ENCODE measurements around the gene EYA2. TPM values are rescaled to one million over a fixed set of nuclear protein-coding genes. Genes with fewer than 3 reads are reported as not detected.
A peak's percentile ranks its signal among the peaks of the same experiment; 100 is the strongest.

Gene EYA2
- total RNA-seq, 1 donor, result 17.7 TPM

DNA sequence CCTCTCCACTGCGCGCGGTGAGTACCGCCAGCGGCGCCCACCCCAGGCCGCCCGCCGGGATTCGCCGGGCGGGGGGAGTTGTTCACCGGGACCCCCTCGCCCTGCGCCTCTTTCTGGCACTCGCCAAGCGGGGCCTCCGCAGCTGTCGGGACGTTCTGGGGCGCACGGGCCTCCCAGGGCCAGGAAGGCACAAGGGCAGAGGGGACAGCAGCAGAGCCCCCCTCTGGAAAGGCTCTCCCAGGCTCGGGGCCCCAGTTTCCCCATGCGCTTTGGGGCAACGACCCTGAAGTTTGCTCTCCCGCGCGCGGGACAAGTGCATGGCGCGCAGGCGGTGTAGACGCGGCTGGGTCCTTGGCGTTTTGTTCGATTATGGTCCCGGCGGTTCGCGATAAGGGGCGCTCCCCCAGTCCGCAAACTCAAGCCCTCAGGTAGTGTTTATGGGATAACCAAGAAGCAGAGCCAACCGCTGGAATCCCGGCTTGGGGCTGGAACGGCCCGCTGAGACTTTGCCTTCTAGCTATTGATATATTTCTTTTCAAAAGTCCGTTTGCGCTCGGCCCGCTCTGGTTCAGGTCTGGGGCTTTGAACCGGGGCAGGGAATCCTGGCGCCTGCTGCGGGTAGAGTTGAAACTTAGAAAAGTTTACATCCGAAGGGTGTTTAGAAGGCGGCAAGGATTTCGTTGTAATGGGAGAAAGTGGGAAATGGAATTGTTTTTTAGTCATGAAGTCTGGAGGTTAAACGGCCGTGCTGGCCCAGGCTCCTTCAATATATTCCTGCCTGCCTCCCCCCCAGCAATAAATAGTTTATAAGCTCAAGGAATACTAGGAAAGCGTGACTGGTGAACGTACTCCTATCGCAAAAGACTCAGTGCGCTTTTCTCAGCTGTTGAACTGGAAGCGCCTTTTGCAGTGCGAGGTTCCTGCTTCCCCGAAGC lies 595 bp downstream of the EYA2 start:
- H3K79me2 ChIP-seq (ENCODE audit: insufficient read depth, low read length), result peaks cover 6% of the 10 kb centered on the region
- DNase-seq (ENCODE audit: insufficient read length, low spot score, missing footprints), result peak; percentile 85
- peaks cover 2% of the 10 kb centered on the region for H3K9me3 ChIP-seq (ENCODE audit: low read depth, low read length)
- no peak overlapping the region for H3K27ac ChIP-seq (ENCODE audit: low read depth, low read length)
- peak overlapping the region; percentile 71 for H2AFZ ChIP-seq (ENCODE audit: low read length)
- H3K4me1 ChIP-seq (ENCODE audit: insufficient read depth, low read length), result no peaks in the 10 kb centered on the region
- peak overlapping the region; percentile 81 for H3K4me2 ChIP-seq (ENCODE audit: insufficient read depth, low read length)
- no peak for TF ChIP-seq CTCF (IDR thresholded peaks at IDR 0.05; ENCODE audit: extremely low read depth, low read depth, low read length)
- H3K4me3 ChIP-seq (ENCODE audit: insufficient read depth, low read length), result peak overlapping the region; percentile 72
- H4K20me1 ChIP-seq (ENCODE audit: insufficient read depth, low read length), result no peaks in the 10 kb centered on the region
- H3K27me3 ChIP-seq (ENCODE audit: insufficient read depth, low read length), result peaks cover 27% of the 10 kb centered on the region
- no peaks in the 10 kb centered on the region for H3K36me3 ChIP-seq (ENCODE audit: insufficient read depth, low read length)

DNA sequence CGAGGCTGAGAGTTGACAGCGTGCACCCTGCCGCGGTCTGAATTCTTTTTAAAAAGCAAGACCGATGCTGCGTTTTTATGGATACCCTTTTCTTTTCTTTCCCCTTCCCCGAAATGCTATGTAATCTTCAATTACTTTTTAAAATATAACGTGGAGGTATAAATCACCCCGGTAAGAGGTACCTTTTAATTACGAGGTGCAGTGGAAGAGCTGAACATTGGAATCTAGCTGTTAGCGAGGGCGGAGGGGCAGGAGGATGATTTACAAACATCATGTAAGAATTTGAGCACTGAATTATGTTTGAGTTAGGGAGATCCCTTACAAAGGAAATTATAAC lies 1.2 kb downstream of the EYA2 start:
- peak overlapping the region; percentile 81 for H3K4me2 ChIP-seq (ENCODE audit: insufficient read depth, low read length)
- peak; percentile 66 for DNase-seq (ENCODE audit: insufficient read length, low spot score, missing footprints)
- H3K79me2 ChIP-seq (ENCODE audit: insufficient read depth, low read length), result peaks cover 6% of the 10 kb centered on the region
- no peak for TF ChIP-seq CTCF (IDR thresholded peaks at IDR 0.05; ENCODE audit: extremely low read depth, low read depth, low read length)
- H2AFZ ChIP-seq (ENCODE audit: low read length), result peak overlapping the region; percentile 71
- H3K36me3 ChIP-seq (ENCODE audit: insufficient read depth, low read length), result no peaks in the 10 kb centered on the region
- peaks cover 27% of the 10 kb centered on the region for H3K27me3 ChIP-seq (ENCODE audit: insufficient read depth, low read length)
- H4K20me1 ChIP-seq (ENCODE audit: insufficient read depth, low read length), result no peaks in the 10 kb centered on the region
- peaks cover under 1% of the 10 kb centered on the region for H3K9me3 ChIP-seq (ENCODE audit: low read depth, low read length)
- H3K4me3 ChIP-seq (ENCODE audit: insufficient read depth, low read length), result peak overlapping the region; percentile 72
- no peak overlapping the region for H3K27ac ChIP-seq (ENCODE audit: low read depth, low read length)
- no peaks in the 10 kb centered on the region for H3K4me1 ChIP-seq (ENCODE audit: insufficient read depth, low read length)

DNA sequence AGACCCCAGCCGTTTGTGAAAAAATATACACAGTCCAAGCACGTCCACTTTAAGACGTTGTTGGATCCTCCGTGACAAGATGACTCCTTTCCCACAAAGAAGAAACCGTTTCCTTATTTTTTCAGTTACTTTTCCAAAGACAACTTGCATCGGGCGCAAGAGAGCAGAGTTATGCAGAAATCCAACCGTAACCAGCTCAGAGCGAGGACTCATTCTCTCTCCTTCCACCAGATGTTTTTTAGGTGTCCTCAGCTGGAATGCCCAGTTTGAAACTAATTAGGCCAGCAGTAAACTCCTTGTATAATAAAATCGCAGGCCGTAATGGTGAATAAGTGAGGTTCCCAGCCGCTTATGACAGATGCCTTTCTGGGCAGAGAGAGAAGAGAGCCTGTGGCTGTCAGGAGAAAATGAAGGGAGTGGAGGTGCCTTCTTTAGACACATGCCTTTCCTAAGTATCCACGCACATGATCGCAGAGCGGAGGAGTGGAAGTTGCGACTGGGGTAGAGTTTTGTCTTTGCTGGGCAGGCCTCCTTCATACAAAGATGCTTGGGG lies 2.8 kb downstream of the EYA2 start:
- Histone ChIP-seq H3K27ac (ENCODE audit: low read depth, low read length) (no peak overlapping the region), H3K79me2 (ENCODE audit: insufficient read depth, low read length) (peaks cover 6% of the 10 kb centered on the region), H2AFZ (ENCODE audit: low read length) (no peak overlapping the region), H3K36me3 (ENCODE audit: insufficient read depth, low read length) (no peaks in the 10 kb centered on the region), H3K4me1 (ENCODE audit: insufficient read depth, low read length) (no peaks in the 10 kb centered on the region), H3K4me2 (ENCODE audit: insufficient read depth, low read length) (peak overlapping the region; percentile 81), H3K9me3 (ENCODE audit: low read depth, low read length) (no peaks in the 10 kb centered on the region), H3K4me3 (ENCODE audit: insufficient read depth, low read length) (peak overlapping the region; percentile 9), H4K20me1 (ENCODE audit: insufficient read depth, low read length) (no peaks in the 10 kb centered on the region), H3K27me3 (ENCODE audit: insufficient read depth, low read length) (peaks cover 27% of the 10 kb centered on the region)
- TF ChIP-seq CTCF (IDR thresholded peaks at IDR 0.05; ENCODE audit: extremely low read depth, low read depth, low read length), result no peak
- peak; percentile 61 for DNase-seq (ENCODE audit: insufficient read length, low spot score, missing footprints)

- DNase-seq (ENCODE audit: insufficient read length, low spot score, missing footprints), result no peak
- Histone ChIP-seq H3K79me2 (ENCODE audit: insufficient read depth, low read length) (peaks cover 6% of the 10 kb centered on the region), H2AFZ (ENCODE audit: low read length) (no peak overlapping the region), H3K4me3 (ENCODE audit: insufficient read depth, low read length) (no peak overlapping the region), H3K27me3 (ENCODE audit: insufficient read depth, low read length) (peaks cover 27% of the 10 kb centered on the region), H3K4me2 (ENCODE audit: insufficient read depth, low read length) (no peak overlapping the region), H3K36me3 (ENCODE audit: insufficient read depth, low read length) (no peaks in the 10 kb centered on the region), H3K27ac (ENCODE audit: low read depth, low read length) (no peak overlapping the region), H3K4me1 (ENCODE audit: insufficient read depth, low read length) (no peaks in the 10 kb centered on the region), H4K20me1 (ENCODE audit: insufficient read depth, low read length) (no peaks in the 10 kb centered on the region), H3K9me3 (ENCODE audit: low read depth, low read length) (no peaks in the 10 kb centered on the region)
- TF ChIP-seq CTCF (IDR thresholded peaks at IDR 0.05; ENCODE audit: extremely low read depth, low read depth, low read length), result no peak
Measured at GRCh38 chr20:46898423-46898822, 3.8 kb downstream of the EYA2 start.
